ENCODE measurements around the gene DENND6A.

Gene DENND6A

GRCh38 chr3:57659004-57659673, 33.7 kb downstream of the DENND6A start:
- DNase-seq (ENCODE audit: insufficient read length, low spot score) (no peak), FAIRE-seq (peak; percentile 67)
- no peak for TF ChIP-seq CTCF (IDR thresholded peaks at IDR 0.05; ENCODE audit: insufficient read depth, missing control alignments)

- DNase-seq (ENCODE audit: insufficient read length, low spot score), result no peak
Measured at GRCh38 chr3:57658536-57658935, 34.3 kb downstream of the DENND6A start.

GRCh38 chr3:57655727-57656126, 37.1 kb downstream of the DENND6A start:
- DNase-seq (ENCODE audit: insufficient read length, low spot score) (no peak), FAIRE-seq (no peak)
- no peak for TF ChIP-seq CTCF (IDR thresholded peaks at IDR 0.05; ENCODE audit: insufficient read depth, missing control alignments)

More at GRCh38 chr3:57658536-57658935, 34.3 kb downstream of the DENND6A start:
- FAIRE-seq, result no peak
- TF ChIP-seq CTCF (IDR thresholded peaks at IDR 0.05; ENCODE audit: insufficient read depth, missing control alignments), result no peak

GRCh38 chr3:57654267-57654666, 38.6 kb downstream of the DENND6A start:
- no peak for TF ChIP-seq CTCF (IDR thresholded peaks at IDR 0.05; ENCODE audit: insufficient read depth, missing control alignments)
- DNase-seq (ENCODE audit: insufficient read length, low spot score) (no peak), FAIRE-seq (no peak)

- no peak for FAIRE-seq
- TF ChIP-seq CTCF (IDR thresholded peaks at IDR 0.05; ENCODE audit: insufficient read depth, missing control alignments), result no peak
- DNase-seq (ENCODE audit: insufficient read length, low spot score), result no peak
Measured at GRCh38 chr3:57652203-57652602, 40.7 kb downstream of the DENND6A start.

- FAIRE-seq (no peak), DNase-seq (ENCODE audit: insufficient read length, low spot score) (no peak)
- no peak for TF ChIP-seq CTCF (IDR thresholded peaks at IDR 0.05; ENCODE audit: insufficient read depth, missing control alignments)
Measured at GRCh38 chr3:57647292-57647940, 45.5 kb downstream of the DENND6A start.

GRCh38 chr3:57646723-57647122, 46.2 kb downstream of the DENND6A start:
- TF ChIP-seq CTCF (IDR thresholded peaks at IDR 0.05; ENCODE audit: insufficient read depth, missing control alignments), result no peak
- FAIRE-seq, result no peak
- DNase-seq (ENCODE audit: insufficient read length, low spot score), result no peak
